GM19240 (cell line): Measurements from ENCODE around the gene PRH1.

Experiments used
- DNase-seq: peaks from one replicate; pipeline ENCODE4 v3.0.0; 2011; ENCODE audit warnings: low spot score; ENCODE audit not compliant: insufficient read length

PRH1 gene

DNA sequence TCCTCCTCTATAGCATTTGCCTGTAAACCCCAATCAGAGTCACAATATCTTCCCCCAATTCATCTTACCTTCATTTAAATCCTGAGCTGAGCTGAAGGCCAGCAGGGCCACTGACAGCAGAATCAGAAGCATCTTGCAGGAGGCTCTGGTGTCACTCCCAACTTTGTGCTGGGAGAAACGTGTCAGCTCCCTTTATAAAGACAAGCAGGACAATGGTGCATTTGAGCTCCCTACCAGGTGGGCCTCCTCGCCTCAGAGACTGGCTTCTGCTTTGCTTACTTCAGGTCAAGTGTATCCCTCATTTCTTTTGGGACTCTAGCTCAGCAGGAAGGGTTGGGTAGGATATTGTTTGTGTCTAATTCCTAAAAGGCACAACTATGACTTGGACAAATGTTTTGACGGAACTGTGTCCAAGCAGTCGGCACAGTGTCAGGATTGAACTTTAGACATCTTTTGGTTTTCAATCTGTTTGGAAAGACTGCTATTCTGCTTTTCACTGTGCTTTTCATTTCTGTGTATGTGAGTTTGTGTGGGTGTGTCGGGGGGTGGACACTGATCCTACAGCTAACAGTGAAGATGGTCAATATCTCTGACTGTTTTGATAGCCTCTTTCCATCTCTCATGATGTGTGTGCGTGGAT is at the start of gene PRH1:
PRH1 (minus strand) TSS at position 170 of the 640 bp plus-strand sequence; CDS start at position 132, 38 bp downstream.
- DNase-seq: no peak

DNA sequence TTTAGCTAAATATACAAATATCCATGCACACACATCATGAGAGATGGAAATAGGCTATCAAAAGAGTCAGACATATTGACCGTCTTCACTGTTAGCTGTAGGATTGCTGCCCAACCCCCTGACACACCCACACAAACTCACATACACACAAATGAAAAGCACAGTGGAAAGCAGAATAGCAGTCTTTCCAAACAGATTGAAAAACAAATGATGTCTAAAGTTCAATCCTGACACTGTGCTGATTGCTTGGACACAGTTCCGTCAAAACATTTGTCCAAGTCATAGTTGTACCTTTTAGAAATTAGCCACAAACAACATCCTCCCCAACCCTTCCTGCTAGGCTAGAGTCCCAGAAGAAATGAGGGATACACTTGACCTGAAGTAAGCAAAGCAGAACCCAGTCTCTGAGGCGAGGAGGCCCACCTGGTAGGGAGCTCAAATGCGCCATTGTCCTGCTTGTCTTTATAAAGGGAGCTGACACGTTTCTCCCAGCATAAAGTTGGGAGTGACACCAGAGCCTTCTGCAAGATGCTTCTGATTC is 44.8 kb upstream of the PRH1 start, which contains the start of gene PRH2:
PRH2 (plus strand) TSS at position 491 of the 541 bp plus-strand sequence; CDS start at position 529, 38 bp downstream.
- DNase-seq: no peak

DNA sequence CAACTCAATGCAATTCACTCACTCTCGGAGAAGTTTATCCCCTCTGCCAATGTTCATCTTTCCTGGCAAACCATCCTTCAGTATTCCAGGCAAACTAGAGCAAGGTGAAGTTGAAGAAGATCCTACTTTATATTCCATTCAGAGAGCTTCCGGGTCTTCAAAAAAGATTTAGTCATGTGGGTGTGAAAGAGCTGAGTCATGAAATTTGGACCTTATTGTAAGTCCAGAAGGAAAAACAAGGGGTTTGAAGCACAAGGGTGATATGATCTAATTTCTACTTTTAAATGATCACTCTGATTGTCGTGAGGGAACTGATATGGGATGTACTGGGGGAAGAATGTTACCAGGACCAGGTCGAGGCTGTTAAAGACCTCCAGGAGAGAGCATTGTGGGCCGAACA is 42.2 kb upstream of the PRH1 start:
- DNase-seq: no peak

- DNase-seq: no peak
Observed at GRCh38 chr12:10919809-10920208, 35.8 kb upstream of the PRH1 start.

DNA sequence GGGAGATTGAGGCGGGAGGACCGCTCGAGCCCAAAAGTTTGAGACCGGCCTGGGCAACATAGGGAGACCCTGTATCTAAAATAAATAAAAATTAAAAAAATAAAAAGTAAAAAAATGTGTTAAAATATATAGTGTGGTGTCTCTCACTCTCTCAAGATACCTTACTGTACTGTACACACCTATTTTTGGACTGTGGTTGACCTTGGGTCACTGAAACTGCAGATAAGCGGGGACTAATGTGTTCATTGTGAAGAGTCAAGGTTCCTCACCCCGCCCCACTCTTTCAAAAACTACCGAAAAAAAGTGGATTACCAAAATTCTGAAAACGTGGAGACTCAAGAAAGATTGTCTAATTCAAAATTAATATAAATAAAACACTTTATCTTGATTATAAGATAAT is 26.3 kb upstream of the PRH1 start:
- no peak for DNase-seq

DNA sequence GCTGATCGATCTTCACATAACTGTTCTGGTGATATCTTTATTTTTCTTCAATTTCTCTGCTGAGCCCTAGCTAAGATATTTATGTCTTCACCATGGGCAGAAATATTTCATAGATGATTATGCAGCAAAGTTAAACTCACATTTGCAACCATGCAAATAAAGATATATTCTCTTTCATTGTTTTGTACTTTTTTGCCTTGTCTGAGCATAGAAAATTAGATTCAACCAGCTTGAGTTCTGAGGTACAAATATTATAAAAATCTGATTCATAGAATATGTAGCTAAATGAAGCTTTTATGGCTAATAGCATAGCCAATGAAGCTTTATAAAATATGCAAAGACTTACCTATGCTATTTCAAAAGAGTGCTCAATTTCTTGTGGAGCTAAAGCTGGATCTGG is 25.4 kb upstream of the PRH1 start, which contains the start of gene TAS2R13:
TAS2R13 (minus strand) TSS at position 101 of the 400 bp plus-strand sequence. CDS start 264 bp downstream, outside the sequence.
- no peak for DNase-seq

DNA sequence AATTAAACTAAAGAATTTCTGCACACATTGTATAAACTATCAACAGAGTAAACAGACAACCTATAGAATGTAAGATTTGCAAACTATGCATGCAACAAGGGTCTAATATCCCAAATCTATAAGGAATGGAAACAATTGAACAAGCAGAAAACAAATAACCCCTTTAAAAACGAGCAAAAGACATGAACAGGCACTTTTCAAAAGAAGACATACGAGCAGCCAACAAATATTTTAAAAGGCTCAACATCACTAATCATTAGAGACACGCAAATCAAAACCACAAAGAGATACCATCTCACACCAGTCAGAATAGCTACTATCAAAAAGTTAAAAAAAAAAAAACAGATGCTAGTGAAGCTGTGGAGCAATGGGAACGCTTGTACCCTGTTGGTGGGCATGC is 20.6 kb upstream of the PRH1 start:
- no peak for DNase-seq

- DNase-seq: no peak
Observed at GRCh38 chr12:10901427-10901826, 17.4 kb upstream of the PRH1 start.

DNA sequence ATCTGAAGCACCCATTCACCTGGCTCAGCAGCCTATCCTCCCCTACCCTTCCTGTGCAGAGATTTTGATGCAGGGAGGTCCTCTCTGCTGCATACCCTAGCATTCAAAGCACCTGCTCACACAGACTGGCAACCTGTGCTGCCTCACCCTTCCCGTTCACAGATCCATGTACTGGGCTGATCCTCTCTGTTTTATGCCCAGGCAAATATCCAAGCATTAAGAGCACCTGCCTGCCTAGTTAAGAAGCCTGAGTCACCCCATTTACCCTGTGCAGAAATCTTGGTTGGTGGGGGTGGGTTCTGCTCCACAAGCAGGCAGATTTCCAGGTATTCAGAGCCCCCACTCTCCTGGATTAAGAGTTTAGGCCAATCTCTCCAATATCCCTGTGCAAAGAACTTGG is 16.9 kb upstream of the PRH1 start:
- DNase-seq: no peak

DNA sequence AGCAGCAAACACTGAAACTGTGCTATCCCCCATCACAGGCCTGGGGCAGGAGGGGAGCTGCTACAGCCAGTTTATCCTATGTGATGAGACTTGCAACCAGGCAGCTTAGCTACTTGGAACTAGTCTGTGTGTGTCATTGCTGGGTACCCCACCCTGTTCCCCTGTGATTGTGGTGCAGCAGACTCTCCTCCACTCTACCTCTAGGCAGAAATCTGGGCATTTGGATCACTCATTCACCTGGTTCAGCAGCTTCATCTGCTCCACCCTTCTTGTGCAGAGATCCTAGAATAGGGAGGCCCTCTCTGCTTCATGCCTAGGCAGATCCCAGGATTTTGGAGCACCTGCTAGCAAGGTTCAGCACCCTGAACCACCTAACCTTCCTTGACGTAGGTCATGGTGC is 16.5 kb upstream of the PRH1 start:
- DNase-seq: no peak

DNA sequence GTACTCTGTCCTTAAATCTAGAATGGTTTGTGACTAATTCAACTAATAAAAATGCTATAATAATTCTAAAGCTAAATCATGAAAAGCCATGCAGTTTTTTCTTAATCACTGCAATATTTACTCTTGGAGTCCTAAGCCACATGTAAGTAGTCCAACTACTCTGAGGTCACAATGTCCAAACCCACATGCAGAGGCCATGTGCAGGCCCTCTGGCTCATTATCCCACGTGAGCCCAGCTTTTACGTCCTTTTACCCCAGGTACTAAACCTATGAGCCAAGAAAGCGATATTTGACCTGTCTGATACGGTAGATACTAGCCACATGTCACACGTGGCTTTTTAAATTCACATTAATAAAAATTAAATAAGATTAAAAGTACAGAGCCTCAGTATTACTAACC is 12.8 kb upstream of the PRH1 start:
- no peak for DNase-seq

GRCh38 chr12:10891937-10892336 is 7.9 kb upstream of the PRH1 start:
- no peak for DNase-seq

GRCh38 chr12:10889226-10889625 is 5.2 kb upstream of the PRH1 start:
- DNase-seq: no peak

DNA sequence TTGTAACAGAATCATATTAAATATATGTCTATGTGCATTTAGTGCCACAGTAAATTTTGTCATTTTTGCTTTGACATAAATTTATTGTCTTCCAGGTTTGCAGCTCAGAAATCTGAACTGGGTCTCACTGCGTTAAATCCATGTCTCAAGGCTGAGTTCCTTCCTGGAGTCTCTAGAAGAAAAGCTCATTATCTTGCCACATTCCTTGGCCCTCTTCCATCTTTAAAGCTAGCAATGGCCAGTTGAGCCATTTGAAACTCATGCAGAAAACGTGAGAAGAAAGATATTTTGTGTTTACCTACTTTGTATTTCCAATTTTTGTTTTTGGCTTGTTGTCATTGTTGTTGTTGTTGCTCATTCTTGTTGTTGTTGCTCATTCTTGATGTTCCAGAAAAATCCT is 10.7 kb downstream of the PRH1 start:
- DNase-seq: no peak

DNA sequence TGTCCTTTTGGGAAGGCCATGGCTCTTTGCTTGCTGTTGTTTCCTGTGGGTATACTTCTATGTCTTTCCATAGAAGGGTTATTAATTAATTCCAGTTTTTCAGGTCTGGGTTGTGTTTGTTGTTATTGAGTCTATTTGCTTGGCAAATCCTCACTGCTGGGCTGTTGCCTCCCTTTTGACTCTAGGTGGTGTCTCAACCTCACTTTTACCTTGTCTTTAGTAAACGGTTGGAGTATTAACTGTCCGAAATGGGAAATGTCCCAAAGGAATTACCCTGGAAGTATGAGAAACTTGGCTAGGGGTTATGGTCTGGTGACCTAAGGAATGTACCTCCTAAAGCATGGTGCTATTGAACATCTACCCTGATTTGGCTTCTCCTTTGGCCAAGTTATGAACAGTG is 16.7 kb downstream of the PRH1 start:
- DNase-seq: no peak

GRCh38 chr12:10863512-10864218 is 20.4 kb downstream of the PRH1 start:
- no peak for DNase-seq

DNA sequence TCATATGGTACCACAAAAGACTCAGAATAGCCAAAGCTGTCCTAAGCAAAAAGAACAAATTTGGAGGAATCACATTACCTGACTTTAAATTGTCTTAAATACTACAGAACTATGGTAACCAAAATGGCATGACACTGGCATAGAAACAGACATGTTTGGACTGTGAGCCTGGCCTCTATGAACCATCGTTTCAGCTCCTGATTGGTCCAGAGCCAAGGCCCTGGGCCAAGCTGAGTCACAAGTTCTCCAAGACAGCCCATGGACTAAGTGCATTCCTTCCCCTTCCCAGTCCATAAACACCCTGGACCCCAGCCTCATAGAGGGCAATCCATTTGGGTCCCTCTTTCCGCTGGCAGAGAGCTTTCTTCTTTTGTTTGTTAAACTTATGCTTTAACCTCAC is 22.7 kb downstream of the PRH1 start:
- no peak for DNase-seq

DNA sequence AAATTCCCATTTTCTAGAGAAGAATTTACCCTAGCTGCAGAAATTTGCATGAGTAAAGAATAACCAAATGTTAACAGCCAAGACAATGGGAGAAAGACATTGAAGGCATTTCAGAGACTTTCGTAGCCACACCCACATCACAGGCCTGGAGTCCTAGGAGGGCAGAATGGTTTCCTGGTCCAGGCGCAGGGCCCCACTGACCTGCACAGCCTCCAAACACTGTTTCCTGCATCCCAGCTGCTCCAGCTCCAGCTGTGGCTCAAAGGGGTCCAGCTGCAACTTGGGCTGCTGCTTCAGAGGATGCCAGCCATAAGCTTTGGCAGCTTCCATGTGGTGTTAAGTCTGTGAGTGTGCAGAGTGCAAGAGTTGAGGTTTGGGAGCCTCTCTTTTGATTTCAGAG is 28.2 kb downstream of the PRH1 start:
- no peak for DNase-seq

DNA sequence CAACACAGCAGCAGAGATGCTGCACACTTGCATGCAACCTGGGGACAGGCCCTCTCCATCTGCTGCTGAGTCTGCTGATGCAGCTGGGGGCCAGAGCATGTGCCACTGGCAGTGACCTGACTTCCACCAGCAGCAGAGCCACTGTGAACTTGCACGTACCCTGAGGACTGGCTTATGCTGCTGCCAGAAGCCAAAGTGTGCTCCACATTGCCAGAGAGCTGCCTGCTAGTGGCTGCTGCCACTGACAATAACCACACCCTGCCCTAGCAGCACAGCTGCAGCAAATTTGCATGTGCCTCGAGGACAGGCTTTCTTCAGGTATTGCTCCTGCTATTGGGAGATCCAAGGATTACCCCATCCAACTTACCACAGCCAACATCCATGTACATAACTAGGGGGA is 30.3 kb downstream of the PRH1 start:
- no peak for DNase-seq

- DNase-seq: no peak
Observed at GRCh38 chr12:10851243-10851858, 32.7 kb downstream of the PRH1 start.

DNA sequence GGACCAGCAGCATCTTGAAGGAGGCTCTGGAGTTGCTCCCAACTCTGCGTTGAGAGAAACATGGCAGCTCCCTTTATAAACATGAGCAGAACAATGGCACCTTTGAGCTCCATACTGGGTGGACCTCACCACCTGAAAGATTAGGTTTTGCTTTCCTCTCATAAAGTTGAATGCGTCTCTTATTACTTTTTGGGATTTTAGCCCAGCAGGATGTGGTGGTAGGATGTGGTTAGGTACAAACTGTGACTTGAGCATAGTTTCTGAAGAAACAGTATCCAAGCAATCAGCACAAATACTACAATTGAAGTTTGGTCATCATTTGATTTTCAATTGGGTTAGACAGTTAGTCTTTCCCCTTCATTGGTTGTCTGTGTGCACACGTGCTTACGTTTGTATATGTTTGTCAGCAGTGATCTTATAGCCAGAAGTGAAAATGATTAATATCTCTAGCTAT is 34.6 kb downstream of the PRH1 start, which contains the start of gene PRR4:
PRR4 (minus strand) TSS at position 51 of the 454 bp plus-strand sequence; CDS start at position 13, 38 bp downstream.
- no peak for DNase-seq

GRCh38 chr12:10847744-10848143 is 36.3 kb downstream of the PRH1 start:
- no peak for DNase-seq
